ENCODE data around the gene AQP12A.

The AQP12A gene

DNA sequence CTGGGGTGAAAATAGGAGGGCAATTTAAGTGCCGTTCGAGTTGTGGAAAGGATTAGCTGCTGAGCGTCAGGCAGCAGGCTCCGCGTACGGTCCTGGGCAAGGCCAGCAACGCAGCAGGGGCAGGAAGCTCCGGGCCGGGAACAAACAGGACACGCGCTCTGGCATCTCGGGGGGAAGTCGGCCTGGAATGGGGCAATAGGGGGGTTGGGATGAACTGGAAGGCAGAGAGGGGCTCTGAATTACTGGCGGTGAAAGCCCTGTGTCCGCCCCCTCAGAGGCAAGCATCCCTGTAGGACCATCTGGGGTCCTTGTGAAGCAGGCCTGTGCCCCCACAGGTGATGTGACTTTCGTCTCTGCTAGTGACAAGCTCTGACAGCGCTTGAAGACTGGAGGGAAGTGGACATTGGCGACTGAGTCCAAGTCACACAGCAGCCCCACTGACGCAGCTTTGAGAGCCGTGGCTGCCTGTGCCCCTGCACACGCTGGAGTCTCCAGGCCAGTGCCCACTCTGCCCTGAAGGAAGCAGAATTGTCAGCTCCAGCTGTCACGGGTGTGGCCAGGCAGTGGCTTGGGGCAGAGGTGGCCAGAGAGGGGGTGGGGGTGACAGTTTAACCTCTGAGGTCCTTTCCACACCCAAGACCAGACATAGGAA lies 44.0 kb upstream of the AQP12A start:
- Mint-ChIP-seq H3K4me1 (peaks cover 30% of the 10 kb centered on the region), H3K27me3 (ENCODE audit: low read depth, poor library complexity) (peaks cover 64% of the 10 kb centered on the region)

GRCh38 chr2:240648155-240648649 lies 43.5 kb upstream of the AQP12A start:
- H3K4me3 Mint-ChIP-seq: no peak overlapping the region
- peaks cover 69% of the 10 kb centered on the region for H3K27me3 Mint-ChIP-seq (ENCODE audit: low read depth, poor library complexity)
- no peaks in the 10 kb centered on the region for H3K36me3 Mint-ChIP-seq (ENCODE audit: low read depth)
- H3K4me1 Mint-ChIP-seq: peaks cover 29% of the 10 kb centered on the region
- DNase-seq: no peak
- peaks cover 22% of the 10 kb centered on the region for H3K9me3 Mint-ChIP-seq
- TF ChIP-seq, protein P1, sequence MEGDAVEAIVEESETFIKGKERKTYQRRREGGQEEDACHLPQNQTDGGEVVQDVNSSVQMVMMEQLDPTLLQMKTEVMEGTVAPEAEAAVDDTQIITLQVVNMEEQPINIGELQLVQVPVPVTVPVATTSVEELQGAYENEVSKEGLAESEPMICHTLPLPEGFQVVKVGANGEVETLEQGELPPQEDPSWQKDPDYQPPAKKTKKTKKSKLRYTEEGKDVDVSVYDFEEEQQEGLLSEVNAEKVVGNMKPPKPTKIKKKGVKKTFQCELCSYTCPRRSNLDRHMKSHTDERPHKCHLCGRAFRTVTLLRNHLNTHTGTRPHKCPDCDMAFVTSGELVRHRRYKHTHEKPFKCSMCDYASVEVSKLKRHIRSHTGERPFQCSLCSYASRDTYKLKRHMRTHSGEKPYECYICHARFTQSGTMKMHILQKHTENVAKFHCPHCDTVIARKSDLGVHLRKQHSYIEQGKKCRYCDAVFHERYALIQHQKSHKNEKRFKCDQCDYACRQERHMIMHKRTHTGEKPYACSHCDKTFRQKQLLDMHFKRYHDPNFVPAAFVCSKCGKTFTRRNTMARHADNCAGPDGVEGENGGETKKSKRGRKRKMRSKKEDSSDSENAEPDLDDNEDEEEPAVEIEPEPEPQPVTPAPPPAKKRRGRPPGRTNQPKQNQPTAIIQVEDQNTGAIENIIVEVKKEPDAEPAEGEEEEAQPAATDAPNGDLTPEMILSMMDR (IDR thresholded peaks at IDR 0.05): no peak
- H3K27ac Mint-ChIP-seq: no peak overlapping the region

More for the DNA sequence above, 44.0 kb upstream of the AQP12A start:
- no peaks in the 10 kb centered on the region for H3K36me3 Mint-ChIP-seq (ENCODE audit: low read depth)
- no peak overlapping the region for H3K27ac Mint-ChIP-seq
- TF ChIP-seq, protein P1 (IDR thresholded peaks at IDR 0.05): no peak
- H3K4me3 Mint-ChIP-seq: no peak overlapping the region
- DNase-seq: no peak
- peaks cover 17% of the 10 kb centered on the region for H3K9me3 Mint-ChIP-seq

- no peak for DNase-seq
- no peak overlapping the region for H3K4me3 Mint-ChIP-seq
- TF ChIP-seq, protein P1 (IDR thresholded peaks at IDR 0.05): no peak
- no peak overlapping the region for H3K27ac Mint-ChIP-seq
- peaks cover 24% of the 10 kb centered on the region for H3K4me1 Mint-ChIP-seq
- H3K27me3 Mint-ChIP-seq (ENCODE audit: low read depth, poor library complexity): peaks cover 71% of the 10 kb centered on the region
- H3K9me3 Mint-ChIP-seq: peaks cover 26% of the 10 kb centered on the region
- no peaks in the 10 kb centered on the region for H3K36me3 Mint-ChIP-seq (ENCODE audit: low read depth)
Observed at GRCh38 chr2:240648650-240649275, 42.9 kb upstream of the AQP12A start.

GRCh38 chr2:240649331-240649730 lies 42.3 kb upstream of the AQP12A start:
- H3K27me3 Mint-ChIP-seq (ENCODE audit: low read depth, poor library complexity): peaks cover 68% of the 10 kb centered on the region
- TF ChIP-seq, protein P1 (IDR thresholded peaks at IDR 0.05): no peak
- peaks cover 26% of the 10 kb centered on the region for H3K9me3 Mint-ChIP-seq
- H3K27ac Mint-ChIP-seq: no peak overlapping the region
- peaks cover 20% of the 10 kb centered on the region for H3K4me1 Mint-ChIP-seq
- no peak overlapping the region for H3K4me3 Mint-ChIP-seq
- no peaks in the 10 kb centered on the region for H3K36me3 Mint-ChIP-seq (ENCODE audit: low read depth)
- DNase-seq: no peak

DNA sequence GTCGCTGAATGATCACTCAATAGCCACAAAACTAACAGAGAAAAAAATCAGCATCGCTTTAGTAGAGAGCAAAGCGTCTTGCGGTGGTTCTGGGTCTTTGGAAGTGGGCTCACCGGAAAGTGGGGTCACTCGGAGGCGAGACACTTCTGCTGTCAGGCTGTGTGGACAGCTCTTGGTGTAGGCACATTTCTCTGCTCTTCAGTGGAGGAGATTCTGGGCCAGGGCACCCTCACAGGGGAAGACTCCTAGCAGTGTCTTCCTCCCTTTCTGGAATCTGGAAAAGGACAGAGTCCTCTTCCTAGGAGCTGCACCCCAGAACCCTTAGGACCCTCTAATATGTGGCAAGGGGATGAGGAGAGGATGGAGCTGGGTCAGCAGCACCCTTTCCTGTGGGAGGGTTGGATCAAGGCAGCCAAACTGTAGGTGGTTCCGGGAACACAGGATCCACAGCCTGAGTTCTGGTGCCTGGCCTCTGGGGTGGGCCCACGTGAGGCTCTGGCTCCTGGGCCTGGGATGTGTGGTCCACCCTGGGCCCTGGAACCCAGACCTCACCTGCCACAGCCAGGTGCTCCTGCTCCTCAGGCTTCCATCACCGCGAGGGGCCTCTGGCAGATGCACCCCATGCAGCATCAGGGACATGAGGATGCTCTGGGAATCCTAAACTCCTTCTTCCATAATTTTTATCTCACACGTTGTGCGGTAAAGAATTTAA lies 41.3 kb upstream of the AQP12A start:
- Mint-ChIP-seq H3K4me3 (no peak overlapping the region), H3K36me3 (ENCODE audit: low read depth) (no peaks in the 10 kb centered on the region), H3K9me3 (peaks cover 35% of the 10 kb centered on the region), H3K27ac (no peak overlapping the region), H3K4me1 (peaks cover 20% of the 10 kb centered on the region), H3K27me3 (ENCODE audit: low read depth, poor library complexity) (peaks cover 70% of the 10 kb centered on the region)
- TF ChIP-seq, protein P1 (IDR thresholded peaks at IDR 0.05): no peak
- no peak for DNase-seq
